IMR-90 (cell line): ENCODE results near the gene RER1. TPM values are rescaled to one million over a fixed set of nuclear protein-coding genes. Genes with fewer than 3 reads are reported as not detected.

Source experiments
- ATAC-seq: fragments of 200-7000 bp; cut with Tn5 transposase; 2 replicates; pipeline ENCODE4 v1.9.1; 2020; ENCODE audit warnings: low read depth, mild to moderate bottlenecking, moderate library complexity
- BruUV-seq: library from RNA; stranded (reverse); fragments of 400-500 nt; replicated peaks from 2 replicates; lab custom pipeline; 2021; lab: Mats Ljungman, UMichigan
- CTCF ChIA-PET: fragments of 300-600 bp; formaldehyde crosslinking; extraction: SDS; loops from one replicate; lab custom pipeline; 2021; ENCODE audit warnings: antibody characterized with exemption; lab: Yijun Ruan, JAX
- POLR2A ChIA-PET: fragments of 300-600 bp; sonication (Branson Sonifier 250); formaldehyde crosslinking; loops from one replicate; lab custom pipeline; 2022; ENCODE audit warnings: antibody characterized with exemption; ENCODE audit not compliant: unreplicated experiment; lab: Charles Lee
- DNase-seq: peaks from one replicate; pipeline ENCODE4 v3.0.0; 2013
- H2AFZ ChIP-seq: replicated peaks from 2 replicates; pipeline ENCODE3; 2013; ENCODE audit warnings: low read length, mild to moderate bottlenecking; ENCODE audit not compliant: poor library complexity
- H2AK5ac ChIP-seq: 2 replicates; pipeline ENCODE4 v1.6.1; 2013; ENCODE audit warnings: low read depth, low read length, inconsistent platforms
- H2AK9ac ChIP-seq: replicated peaks from 2 replicates; pipeline ENCODE3; 2013; ENCODE audit warnings: mild to moderate bottlenecking, low read depth, low read length, moderate library complexity; ENCODE audit not compliant: poor library complexity
- H2BK120ac ChIP-seq: 2 replicates; pipeline ENCODE4 v1.6.1; 2013; ENCODE audit warnings: low read depth, low read length, inconsistent platforms
- H2BK15ac ChIP-seq: 3 replicates; pipeline ENCODE4 v1.6.1; 2013; ENCODE audit warnings: low read depth, low read length, inconsistent platforms
- H2BK20ac ChIP-seq: 2 replicates; pipeline ENCODE4 v1.6.1; 2013; ENCODE audit warnings: low read depth, mild to moderate bottlenecking, inconsistent platforms, low read length, moderate library complexity
- H2BK5ac ChIP-seq: 2 replicates; pipeline ENCODE4 v1.6.1; 2013; ENCODE audit warnings: mild to moderate bottlenecking, low read depth, low read length, inconsistent platforms; ENCODE audit not compliant: poor library complexity, severe bottlenecking
- H3K14ac ChIP-seq: replicated peaks from 2 replicates; pipeline ENCODE4 v1.6.1; 2013; ENCODE audit warnings: low read depth, low read length, inconsistent platforms
- H3K18ac ChIP-seq: 2 replicates; pipeline ENCODE4 v1.6.1; 2013; ENCODE audit warnings: low read depth, low read length, control low read depth
- H3K23ac ChIP-seq: 2 replicates; pipeline ENCODE4 v1.6.1; 2013; ENCODE audit warnings: low read depth, low read length, inconsistent platforms
- H3K27ac ChIP-seq: 2 replicates; pipeline ENCODE4 v1.5.1; 2013; ENCODE audit warnings: mild to moderate bottlenecking, control low read depth, low read length; ENCODE audit not compliant: insufficient read depth
- H3K27me3 ChIP-seq: 2 replicates; pipeline ENCODE4 v1.6.1; 2013; ENCODE audit warnings: low read length; ENCODE audit not compliant: control insufficient read depth, insufficient read depth
- H3K36me3 ChIP-seq: 2 replicates; pipeline ENCODE4 v1.6.1; 2013; ENCODE audit warnings: low read length, mixed read lengths; ENCODE audit not compliant: control insufficient read depth, insufficient read depth
- H3K4ac ChIP-seq: 2 replicates; pipeline ENCODE4 v1.6.1; 2013; ENCODE audit warnings: low read depth, low read length, inconsistent platforms
- H3K4me1 ChIP-seq: 2 replicates; pipeline ENCODE4 v1.6.1; 2013; ENCODE audit warnings: low read length, mixed read lengths; ENCODE audit not compliant: control insufficient read depth, insufficient read depth
- H3K4me2 ChIP-seq: 2 replicates; pipeline ENCODE4 v1.6.1; 2013; ENCODE audit warnings: low read depth, mild to moderate bottlenecking, control low read depth, low read length, moderate library complexity
- H3K4me3 ChIP-seq: 2 replicates; pipeline ENCODE4 v1.5.1; 2013; ENCODE audit warnings: low read depth, mild to moderate bottlenecking, control low read depth, low read length, moderate library complexity; ENCODE audit not compliant: insufficient read depth
- H3K56ac ChIP-seq: 2 replicates; pipeline ENCODE4 v1.6.1; 2013; ENCODE audit warnings: low read length, inconsistent platforms; ENCODE audit not compliant: insufficient read depth; ENCODE audit errors: extremely low read depth
- H3K79me1 ChIP-seq, 2 experiments: 2 replicates each; pipeline ENCODE4 v1.6.1; 2013; ENCODE audit warnings: low read length in 2 of 2, inconsistent platforms in 1 of 2, low read depth in 1 of 2
- H3K9ac ChIP-seq: 2 replicates; pipeline ENCODE4 v1.6.1; 2013; ENCODE audit warnings: low read depth, low read length, control low read depth
- H3K9me1 ChIP-seq: 2 replicates; pipeline ENCODE4 v1.6.1; 2013; ENCODE audit warnings: low read length, inconsistent platforms; ENCODE audit not compliant: insufficient read depth
- H3K9me3 ChIP-seq: 2 replicates; pipeline ENCODE4 v1.6.1; 2013; ENCODE audit warnings: low read length; ENCODE audit not compliant: control insufficient read depth, insufficient read depth
- H4K20me1 ChIP-seq: 2 replicates; pipeline ENCODE4 v1.6.1; 2013; ENCODE audit warnings: low read length, inconsistent platforms; ENCODE audit not compliant: insufficient read depth
- H4K5ac ChIP-seq: 2 replicates; pipeline ENCODE4 v1.6.1; 2013; ENCODE audit warnings: mild to moderate bottlenecking, low read depth, low read length, control low read depth
- H4K8ac ChIP-seq, 2 experiments: 2 replicates each; pipeline ENCODE4 v1.6.1; 2013; ENCODE audit warnings: low read depth in 2 of 2, low read length in 2 of 2, control low read depth in 1 of 2, inconsistent platforms in 1 of 2
- H4K91ac ChIP-seq: 2 replicates; pipeline ENCODE4 v1.6.1; 2013; ENCODE audit warnings: low read depth, low read length, inconsistent platforms; ENCODE audit not compliant: insufficient read depth
- FOS ChIP-seq: fragments of 150-350 bp; IDR thresholded peaks from 2 replicates; pipeline ENCODE4 v1.6.1; 2016; ENCODE audit warnings: low read depth, low read length
- MAFK ChIP-seq: IDR thresholded peaks from 2 replicates; pipeline ENCODE4 v1.6.1; 2012; ENCODE audit warnings: low read depth, low read length, improper control_type of control experiment
- MAZ ChIP-seq: IDR thresholded peaks from 2 replicates; pipeline ENCODE4 v1.6.1; 2012; ENCODE audit warnings: low read depth, mild to moderate bottlenecking, low read length, improper control_type of control experiment, moderate library complexity, borderline replicate concordance
- NFE2L2 ChIP-seq: fragments of 150-350 bp; IDR thresholded peaks from 2 replicates; pipeline ENCODE4 v1.6.1; 2016; ENCODE audit warnings: low read depth, mild to moderate bottlenecking, low read length
- RAD21 ChIP-seq: IDR thresholded peaks from 2 replicates; pipeline ENCODE4 v1.6.1; 2012; ENCODE audit warnings: low read length, improper control_type of control experiment
- SMC3 ChIP-seq: fragments of 150-350 bp; IDR thresholded peaks from 2 replicates; pipeline ENCODE4 v1.6.1; 2016; ENCODE audit warnings: low read depth, mild to moderate bottlenecking, antibody characterized with exemption, low read length, moderate library complexity
- USF2 ChIP-seq: fragments of 150-350 bp; IDR thresholded peaks from 2 replicates; pipeline ENCODE4 v1.6.1; 2017; ENCODE audit warnings: mild to moderate bottlenecking, antibody characterized with exemption, low read length, low read depth
- WGBS, 2 experiments: methylation state at CpG; one replicate each; pipeline versions ENCODE4 v1.1.5 to v1.1.7; 2013; ENCODE audit warnings: missing lambda C conversion rate in 2 of 2; ENCODE audit not compliant: insufficient read length in 1 of 2; ENCODE audit errors: extremely low coverage in 2 of 2; 5-methylcytosine and 5-hydroxymethylcytosine counted together
- dilution Hi-C: fragments of 300-500 bp; cut with HindIII; formaldehyde crosslinking; loops from one replicate; pipeline ENCODE4 v1.14.3; 2018; ENCODE audit warnings: low sequenced_read_pairs; ENCODE audit not compliant: unreplicated experiment
- in situ Hi-C: fragments of 300-500 bp; cut with MboI; formaldehyde crosslinking; loops from 3 replicates; pipeline ENCODE4 v1.14.3; 2019; ENCODE audit warnings: low sequenced_read_pairs, inconsistent platforms, mixed read lengths
- intact Hi-C: fragments of 100-400 bp; cut with micrococcal nuclease; formaldehyde crosslinking; loops from 2 replicates; pipeline ENCODE4 v1.10.0; 2022
- polyA plus RNA-seq, 3 experiments: library from polyadenylated mRNA; depleted of rRNA; stranded (reverse); fragments of >200 nt; gene quantifications; 2 replicates each; pipeline ENCODE4 v1.2.3, GENCODE V29; 2012; ENCODE audit warnings: low replicate concordance in 1 of 3
- total RNA-seq: library from RNA; depleted of rRNA; stranded (reverse); fragments of >200 nt; gene quantifications from 2 replicates; pipeline ENCODE4 v1.2.3, GENCODE V29; 2012
- TF ChIP-seq, protein P1 (sequence below): conservative IDR thresholded peaks from 2 replicates; pipeline ENCODE4 v1.5.1; 2012; ENCODE audit warnings: mild to moderate bottlenecking, low read depth, low read length, improper control_type of control experiment

Gene RER1
- total and polyA plus RNA-seq, 2 of the 4 experiments (the other 2 are of a cell fraction), result 47.1 to 240 TPM

- no peak overlapping the region for H3K23ac ChIP-seq
- ATAC-seq (no peak), DNase-seq (no peak)
- no peak overlapping the region for H4K8ac ChIP-seq
- H4K91ac ChIP-seq, result no peak overlapping the region
- H2BK120ac ChIP-seq, result no peak overlapping the region
- no peak for TF ChIP-seq USF2
- TF ChIP-seq, protein P1, sequence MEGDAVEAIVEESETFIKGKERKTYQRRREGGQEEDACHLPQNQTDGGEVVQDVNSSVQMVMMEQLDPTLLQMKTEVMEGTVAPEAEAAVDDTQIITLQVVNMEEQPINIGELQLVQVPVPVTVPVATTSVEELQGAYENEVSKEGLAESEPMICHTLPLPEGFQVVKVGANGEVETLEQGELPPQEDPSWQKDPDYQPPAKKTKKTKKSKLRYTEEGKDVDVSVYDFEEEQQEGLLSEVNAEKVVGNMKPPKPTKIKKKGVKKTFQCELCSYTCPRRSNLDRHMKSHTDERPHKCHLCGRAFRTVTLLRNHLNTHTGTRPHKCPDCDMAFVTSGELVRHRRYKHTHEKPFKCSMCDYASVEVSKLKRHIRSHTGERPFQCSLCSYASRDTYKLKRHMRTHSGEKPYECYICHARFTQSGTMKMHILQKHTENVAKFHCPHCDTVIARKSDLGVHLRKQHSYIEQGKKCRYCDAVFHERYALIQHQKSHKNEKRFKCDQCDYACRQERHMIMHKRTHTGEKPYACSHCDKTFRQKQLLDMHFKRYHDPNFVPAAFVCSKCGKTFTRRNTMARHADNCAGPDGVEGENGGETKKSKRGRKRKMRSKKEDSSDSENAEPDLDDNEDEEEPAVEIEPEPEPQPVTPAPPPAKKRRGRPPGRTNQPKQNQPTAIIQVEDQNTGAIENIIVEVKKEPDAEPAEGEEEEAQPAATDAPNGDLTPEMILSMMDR, result no peak
- no peak for TF ChIP-seq MAZ
- TF ChIP-seq NFE2L2, result no peak
- TF ChIP-seq MAFK, result no peak
- TF ChIP-seq FOS, result no peak
- TF ChIP-seq RAD21, result no peak
- no peak for TF ChIP-seq SMC3
- H3K9ac ChIP-seq, result no peak overlapping the region
- H3K4me2 ChIP-seq, result no peak overlapping the region
- no peak overlapping the region for H3K27ac ChIP-seq
- H2BK5ac ChIP-seq, result no peak overlapping the region
- intact Hi-C loops (loop anchor here (10.0 kb wide), 1 partner anchor 897 kb away; no protein-coding TSS in a partner anchor), in situ Hi-C loops (loop anchor here (25.0 kb wide), 1 partner anchor 894 kb away; no protein-coding TSS in a partner anchor), dilution Hi-C loops (no loop called here)
- POLR2A ChIA-PET, result no interaction called here
- H3K79me1 ChIP-seq, result peaks cover 0 to 14% of the 10 kb centered on the region in 2 experiments; a peak in 1 of 4 replicates
- H3K9me3 ChIP-seq, result peaks cover 2% of the 10 kb centered on the region; the same call in 1 of the 2 replicates
- no TSS peak for BruUV-seq
- no peak overlapping the region for H3K56ac ChIP-seq
- no peak overlapping the region for H2AK5ac ChIP-seq
- H4K20me1 ChIP-seq, result no peaks in the 10 kb centered on the region
- 66% methylated on average over 12 of the region's 14 CpGs; no CpG with 5 or more reads in 1 of the 2 experiments for WGBS, 2 experiments
- peaks cover 9% of the 10 kb centered on the region for H3K4me1 ChIP-seq
- H3K9me1 ChIP-seq, result no peaks in the 10 kb centered on the region
- no peak overlapping the region for H3K14ac ChIP-seq
- CTCF ChIA-PET, result interaction anchor here (1.4 kb wide), 1 partner anchor 1006 kb away, joined by 5 read pairs; no protein-coding TSS in a partner anchor
- no peak overlapping the region for H2AK9ac ChIP-seq
- no peak overlapping the region for H2BK20ac ChIP-seq
- H2BK15ac ChIP-seq, result no peak overlapping the region
- no peak overlapping the region for H2AFZ ChIP-seq
- H3K4ac ChIP-seq, result no peak overlapping the region
- H3K18ac ChIP-seq, result no peak overlapping the region
- H3K36me3 ChIP-seq, result no peaks in the 10 kb centered on the region
- H3K27me3 ChIP-seq, result peaks cover 5% of the 10 kb centered on the region; the same call in 1 of the 2 replicates
- H3K4me3 ChIP-seq, result no peak overlapping the region
- no peak overlapping the region for H4K5ac ChIP-seq
Measured at GRCh38 chr1:2417833-2418225, 26.2 kb downstream of the RER1 start.
